Transverse colon (tissue), 4 donors: Measurements from ENCODE around the gene ROCK2. TPM values are rescaled to one million over a fixed set of nuclear protein-coding genes. Genes with fewer than 3 reads are reported as not detected.

Experiments
- DNase-seq: peaks from one replicate; pipeline ENCODE4 v3.0.0-alpha.2; 2019
- H3K27ac ChIP-seq, 4 donors: fragments of 200-600 bp; sonication (generic); 2 replicates each; pipeline ENCODE4 v1.5.1; 2016 to 2018; ENCODE audit warnings: inconsistent platforms in 4 of 4
- H3K27me3 ChIP-seq: fragments of 200-600 bp; sonication (generic); 2 replicates; pipeline ENCODE4 v1.5.1; 2017; ENCODE audit warnings: inconsistent platforms
- H3K36me3 ChIP-seq, 4 donors: fragments of 200-600 bp; sonication (generic); 2 replicates each; pipeline ENCODE4 v1.5.1; 2017 to 2019; ENCODE audit warnings: inconsistent platforms in 4 of 4
- H3K4me1 ChIP-seq, 4 donors: fragments of 200-600 bp; sonication (generic); 2 replicates each; pipeline ENCODE4 v1.5.1; 2017 to 2020; ENCODE audit warnings: inconsistent platforms in 4 of 4
- H3K4me3 ChIP-seq, 4 donors: fragments of 200-600 bp; sonication (generic); 1 replicate in 1 of 4; 2 replicates in 3 of 4; pipeline versions ENCODE4 v1.5.1 to v1.6.1; 2017 to 2019; ENCODE audit warnings: inconsistent platforms in 4 of 4
- H3K9me3 ChIP-seq, 2 donors: fragments of 200-600 bp; sonication (generic); 2 replicates each; pipeline ENCODE4 v1.5.1; 2017 to 2019; ENCODE audit warnings: inconsistent platforms in 2 of 2
- EP300 ChIP-seq: sonication (generic); formaldehyde crosslinking; IDR thresholded peaks from one replicate; pipeline ENCODE4 v1.6.1; 2017; ENCODE audit warnings: antibody characterized with exemption, low read depth
- POLR2A ChIP-seq: fragments of 450-650 bp; IDR thresholded peaks from one replicate; pipeline ENCODE4 v1.6.1; 2016; ENCODE audit warnings: antibody characterized with exemption, mild to moderate bottlenecking, moderate library complexity
- POLR2AphosphoS5 ChIP-seq, 3 donors: sonication (generic); formaldehyde crosslinking; IDR thresholded peaks; one replicate each; pipeline ENCODE4 v1.6.1; 2016; ENCODE audit warnings: antibody characterized with exemption in 3 of 3
- WGBS, 2 donors: methylation state at CpG; one replicate each; pipeline ENCODE4 v1.1.5; 2018; ENCODE audit warnings: low coverage in 1 of 2; 5-methylcytosine and 5-hydroxymethylcytosine counted together
- in situ Hi-C, 4 donors: fragments of 200-750 bp; cut with MboI; loops; one replicate each; pipeline versions ENCODE4 v1.15.0 to v1.15.1; 2017; ENCODE audit warnings: low sequenced_read_pairs in 3 of 4, low pct_ligation_motif_present in 1 of 4, low pct_unique_long_range_greater_than_20kb in 1 of 4
- intact Hi-C: fragments of 100-400 bp; cut with DNase I; formaldehyde crosslinking; loops from one replicate; pipeline ENCODE4 v1.15.1; 2023; ENCODE audit warnings: low total_unique reads
- total RNA-seq, 4 donors: library from RNA; depleted of rRNA; stranded (reverse); fragments of >200 nt; gene quantifications; one replicate each; pipeline ENCODE4 v1.1.0, GENCODE V29; 2016
- TF ChIP-seq, protein P1 (sequence below), 5 experiments: fragments of 200-600 bp in 3 of 5; fragments of 450-650 bp in 2 of 5; sonication (generic) in 3 of 5; IDR thresholded peaks; 1 replicate in 2 of 5; 2 replicates in 3 of 5; pipeline ENCODE4 v1.5.1; 2016 to 2017; ENCODE audit warnings: antibody characterized with exemption in 5 of 5, inconsistent platforms in 3 of 5, mild to moderate bottlenecking in 2 of 5, moderate library complexity in 1 of 5

The ROCK2 gene
- total RNA-seq, 4 donors from 2014 or later: 53.9 to 93.0 (median 74.7) TPM

DNA sequence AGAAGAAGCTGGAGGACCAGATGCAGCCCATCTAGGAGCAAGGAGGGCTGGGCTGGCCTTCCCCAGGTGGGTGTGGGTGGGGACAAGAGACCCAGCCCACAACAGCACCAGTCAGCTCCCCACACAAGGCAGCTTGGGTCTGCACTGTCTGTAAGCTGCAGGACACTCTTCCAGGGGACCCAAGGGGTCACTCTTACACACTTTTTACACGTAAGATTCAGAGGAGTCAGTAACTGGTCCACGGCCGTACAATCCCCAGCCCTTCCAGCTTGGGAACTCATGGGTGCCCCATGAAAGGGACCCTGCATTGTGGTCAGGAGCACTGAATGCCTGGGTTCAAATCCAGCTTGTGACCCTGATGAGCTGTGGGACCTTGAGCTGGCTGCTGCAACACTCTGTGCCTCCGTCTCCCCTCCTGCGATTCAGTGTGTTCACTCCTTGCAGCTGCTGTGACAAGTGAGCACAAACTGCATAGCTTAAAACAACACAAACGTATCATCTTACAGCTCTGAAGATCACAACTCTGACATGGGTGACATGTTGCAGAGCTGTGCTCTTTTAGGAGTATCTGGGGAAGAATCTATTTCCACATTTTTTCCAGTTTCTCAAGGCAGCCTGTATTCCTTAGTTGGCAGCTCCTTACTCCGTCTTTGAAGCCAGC is 200.2 kb downstream of the ROCK2 start:
- Histone ChIP-seq H3K9me3 (no peaks in the 10 kb centered on the region), H3K27me3 (no peaks in the 10 kb centered on the region), H3K36me3 (no peaks in the 10 kb centered on the region), H3K27ac (no peak overlapping the region), H3K4me1 (no peaks in the 10 kb centered on the region), H3K4me3 (no peak overlapping the region)
- TF ChIP-seq, protein P1, sequence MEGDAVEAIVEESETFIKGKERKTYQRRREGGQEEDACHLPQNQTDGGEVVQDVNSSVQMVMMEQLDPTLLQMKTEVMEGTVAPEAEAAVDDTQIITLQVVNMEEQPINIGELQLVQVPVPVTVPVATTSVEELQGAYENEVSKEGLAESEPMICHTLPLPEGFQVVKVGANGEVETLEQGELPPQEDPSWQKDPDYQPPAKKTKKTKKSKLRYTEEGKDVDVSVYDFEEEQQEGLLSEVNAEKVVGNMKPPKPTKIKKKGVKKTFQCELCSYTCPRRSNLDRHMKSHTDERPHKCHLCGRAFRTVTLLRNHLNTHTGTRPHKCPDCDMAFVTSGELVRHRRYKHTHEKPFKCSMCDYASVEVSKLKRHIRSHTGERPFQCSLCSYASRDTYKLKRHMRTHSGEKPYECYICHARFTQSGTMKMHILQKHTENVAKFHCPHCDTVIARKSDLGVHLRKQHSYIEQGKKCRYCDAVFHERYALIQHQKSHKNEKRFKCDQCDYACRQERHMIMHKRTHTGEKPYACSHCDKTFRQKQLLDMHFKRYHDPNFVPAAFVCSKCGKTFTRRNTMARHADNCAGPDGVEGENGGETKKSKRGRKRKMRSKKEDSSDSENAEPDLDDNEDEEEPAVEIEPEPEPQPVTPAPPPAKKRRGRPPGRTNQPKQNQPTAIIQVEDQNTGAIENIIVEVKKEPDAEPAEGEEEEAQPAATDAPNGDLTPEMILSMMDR (IDR thresholded peaks at IDR 0.05): no peak
- TF ChIP-seq POLR2AphosphoS5 (IDR thresholded peaks at IDR 0.05): no peak
- TF ChIP-seq EP300: no peak
- TF ChIP-seq POLR2A: no peak
- intact Hi-C loops: no loop called here
- WGBS, 2 donors: 50 to 81% methylated on average over 1 to 7 of the region's 7 CpGs
- no peak for DNase-seq
- in situ Hi-C loops: loop anchor here (25.0 kb wide), 3 partner anchors 268 to 443 kb away; no protein-coding TSS in a partner anchor

DNA sequence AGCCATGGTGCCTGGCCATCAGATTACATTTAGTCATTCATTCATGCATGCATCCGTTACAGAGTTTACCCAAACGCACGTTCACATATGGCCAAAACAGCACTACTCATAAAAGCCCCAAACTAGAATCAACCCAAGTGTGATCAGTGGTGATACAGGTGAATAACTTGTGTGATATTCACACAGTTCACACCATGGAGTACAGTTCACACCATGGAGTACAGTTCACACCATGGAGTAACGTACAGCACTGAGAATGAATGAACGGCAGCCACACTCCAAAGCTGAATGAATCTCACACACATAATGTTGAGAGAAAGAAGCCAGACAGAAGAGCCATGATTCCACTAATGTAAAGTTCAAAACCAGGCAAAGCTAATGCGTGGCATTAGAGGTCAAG is 201.4 kb downstream of the ROCK2 start:
- Histone ChIP-seq H3K27ac (no peak overlapping the region), H3K4me3 (no peak overlapping the region), H3K36me3 (no peaks in the 10 kb centered on the region), H3K4me1 (no peaks in the 10 kb centered on the region), H3K9me3 (no peaks in the 10 kb centered on the region), H3K27me3 (no peaks in the 10 kb centered on the region)
- WGBS, 2 donors: 67 to 83% methylated on average over 5 to 6 of the region's 6 CpGs
- DNase-seq: no peak
- TF ChIP-seq POLR2AphosphoS5 (IDR thresholded peaks at IDR 0.05): no peak
- in situ Hi-C loops: loop anchor here (25.0 kb wide), 3 partner anchors 269 to 444 kb away; no protein-coding TSS in a partner anchor
- intact Hi-C loops: no loop called here

DNA sequence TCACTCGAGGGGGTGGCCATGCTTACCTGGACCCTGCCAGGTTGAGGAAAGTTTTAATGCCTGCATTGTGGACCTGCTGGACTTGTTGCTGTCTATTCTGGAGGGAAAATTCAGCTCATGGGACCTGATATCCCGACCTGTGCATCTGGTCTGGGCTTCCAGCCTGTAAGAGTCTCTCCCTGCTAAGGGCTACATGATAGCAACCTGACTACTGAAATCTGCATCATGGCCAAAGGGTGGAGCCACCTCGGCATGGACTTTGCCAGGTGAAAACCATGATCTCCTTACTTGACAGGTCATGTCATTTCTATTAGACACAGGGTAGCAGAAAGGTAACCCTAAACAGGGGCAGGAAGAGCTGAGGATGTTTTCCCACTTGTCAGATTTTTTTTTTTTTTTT is 202.1 kb downstream of the ROCK2 start:
- Histone ChIP-seq H3K27ac (no peak overlapping the region), H3K9me3 (no peaks in the 10 kb centered on the region), H3K4me1 (no peaks in the 10 kb centered on the region), H3K4me3 (no peak overlapping the region), H3K36me3 (no peaks in the 10 kb centered on the region), H3K27me3 (no peaks in the 10 kb centered on the region)
- DNase-seq: no peak
- intact Hi-C loops: no loop called here
- in situ Hi-C loops: loop anchor here (25.0 kb wide), 3 partner anchors 270 to 445 kb away; no protein-coding TSS in a partner anchor
- WGBS, 2 donors: 42 to 80% methylated on average over 1 to 3 of the region's 3 CpGs
- TF ChIP-seq EP300: no peak
- TF ChIP-seq, protein P1 (IDR thresholded peaks at IDR 0.05): no peak
- TF ChIP-seq POLR2AphosphoS5 (IDR thresholded peaks at IDR 0.05): no peak
- no peak for TF ChIP-seq POLR2A

DNA sequence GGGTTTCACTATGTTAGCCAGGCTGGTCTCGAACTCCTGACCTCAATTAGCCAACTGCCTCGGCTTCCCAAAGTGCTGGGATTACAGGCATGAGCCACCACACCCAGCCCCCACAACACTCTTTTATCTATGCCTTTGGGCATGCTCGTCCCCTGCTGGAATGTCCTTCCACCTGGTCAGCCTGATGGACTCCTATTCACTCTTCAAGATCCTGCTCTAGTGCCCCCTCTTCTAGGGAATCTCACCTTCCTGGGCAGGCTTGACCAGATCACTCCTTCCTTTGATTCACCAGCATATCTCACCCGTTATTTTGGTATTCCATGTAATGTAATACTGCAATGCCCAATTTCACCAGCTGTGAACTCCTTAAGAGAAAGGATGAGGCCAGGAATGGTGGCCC is 203.1 kb downstream of the ROCK2 start:
- no peak for DNase-seq
- H3K27ac ChIP-seq: no peak overlapping the region
- no peaks in the 10 kb centered on the region for H3K9me3 ChIP-seq
- H3K36me3 ChIP-seq: no peaks in the 10 kb centered on the region
- WGBS, 2 donors: 80% methylated on average over 3 to 4 of the region's 4 CpGs
- H3K4me3 ChIP-seq: no peak overlapping the region
- no peak for TF ChIP-seq POLR2A
- TF ChIP-seq, protein P1 (IDR thresholded peaks at IDR 0.05): no peak
- no peak for TF ChIP-seq EP300
- TF ChIP-seq POLR2AphosphoS5 (IDR thresholded peaks at IDR 0.05): no peak
- in situ Hi-C loops (loop anchor here (25.0 kb wide), 3 partner anchors 271 to 446 kb away; no protein-coding TSS in a partner anchor), intact Hi-C loops (no loop called here)
- no peaks in the 10 kb centered on the region for H3K4me1 ChIP-seq
- peaks cover 4% of the 10 kb centered on the region for H3K27me3 ChIP-seq
